NCI-H226 (cell line): Measurements from ENCODE around the gene DSTN.

Experiments used
- DNase-seq: peaks from one replicate; pipeline ENCODE4 v3.0.0-alpha.2; 2015

Gene DSTN

DNA sequence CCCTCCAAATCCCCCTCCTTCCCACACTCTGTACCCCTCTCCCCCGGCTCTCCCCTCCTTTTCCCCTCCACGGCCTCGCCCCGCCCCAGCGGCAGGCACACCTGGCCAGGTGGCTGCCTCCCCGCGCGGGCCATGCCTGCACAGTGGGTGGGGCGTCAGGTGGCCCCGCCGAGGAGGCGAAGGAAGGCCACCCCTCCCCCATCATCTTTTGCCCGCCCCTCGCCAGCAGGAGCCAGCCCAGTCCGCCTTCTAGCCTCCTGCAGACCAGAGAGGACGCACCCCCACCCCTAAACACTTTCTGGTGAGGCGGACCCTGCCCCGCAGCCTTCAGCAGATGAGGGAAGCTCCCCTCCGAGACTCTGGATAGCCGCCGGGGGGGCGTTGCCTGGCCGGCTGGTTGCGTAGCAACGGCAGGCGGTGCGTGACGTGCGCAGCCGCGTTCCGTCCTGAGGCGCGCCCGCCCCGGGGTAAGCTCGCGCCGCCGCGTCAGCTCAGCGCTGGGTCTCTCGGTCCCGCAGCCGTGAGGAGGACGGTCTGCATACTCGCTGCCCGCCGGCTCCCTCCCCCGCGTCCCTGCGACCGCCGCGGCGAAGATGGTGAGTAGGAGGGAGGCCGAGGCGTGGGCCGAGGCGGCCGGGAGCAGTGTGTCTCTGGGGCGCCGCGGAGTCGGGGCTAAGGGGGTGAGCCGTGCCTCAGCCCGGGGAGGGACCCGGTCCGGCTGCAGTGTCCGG, at the start of gene DSTN:
Gene DSTN (plus strand): TSS at position 460 of the 731 bp plus-strand sequence. CDS start 134 bp downstream, at position 594.
- DNase-seq, result peak; percentile 94

DNA sequence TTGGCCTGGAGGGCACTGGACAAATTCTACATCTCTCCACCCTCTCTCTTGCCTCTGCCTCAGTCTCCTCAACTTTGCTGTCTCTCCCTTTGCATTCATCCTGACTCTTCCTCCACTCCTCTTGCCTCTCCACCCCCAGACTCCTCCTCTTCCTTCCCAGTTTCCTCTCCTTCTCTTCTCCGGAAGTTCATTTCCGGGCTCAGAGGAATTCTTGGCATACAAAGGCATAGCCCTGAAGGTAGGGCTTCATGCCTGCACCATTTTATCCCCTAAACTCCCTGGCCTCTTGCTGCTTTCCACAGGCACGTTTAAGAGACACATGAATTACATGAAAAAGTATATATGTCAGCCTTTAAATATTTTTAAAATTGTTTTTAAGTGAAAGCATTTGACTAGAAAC, 49.3 kb upstream of the DSTN start:
- peak; percentile 39 for DNase-seq

GRCh38 chr20:17522528-17522927, 47.3 kb upstream of the DSTN start:
- no peak for DNase-seq

- DNase-seq, result no peak
These were observed 46.5 kb upstream of the DSTN start for GRCh38 chr20:17523326-17523725.

DNA sequence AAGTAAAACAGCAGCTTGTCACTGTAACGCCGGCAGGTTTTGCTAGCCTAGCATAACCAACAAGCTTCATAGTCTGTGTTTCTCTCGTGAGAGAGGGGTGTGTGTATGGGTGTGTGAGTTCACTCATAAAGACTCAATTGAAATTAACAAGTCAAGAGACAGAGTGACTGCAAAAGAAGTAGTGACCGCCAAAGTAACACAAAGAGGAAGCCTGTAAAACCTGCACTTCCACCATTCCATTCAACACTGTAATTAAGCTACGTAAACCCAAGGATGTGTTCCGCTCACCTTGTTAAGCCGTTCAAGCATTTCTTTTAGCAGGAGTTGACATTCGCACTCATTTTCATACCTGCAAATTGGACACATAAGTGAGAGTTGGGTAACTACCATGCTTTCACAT, 45.3 kb upstream of the DSTN start:
- DNase-seq, result no peak

- no peak for DNase-seq
These were observed 44.7 kb upstream of the DSTN start for GRCh38 chr20:17525132-17525531.

DNA sequence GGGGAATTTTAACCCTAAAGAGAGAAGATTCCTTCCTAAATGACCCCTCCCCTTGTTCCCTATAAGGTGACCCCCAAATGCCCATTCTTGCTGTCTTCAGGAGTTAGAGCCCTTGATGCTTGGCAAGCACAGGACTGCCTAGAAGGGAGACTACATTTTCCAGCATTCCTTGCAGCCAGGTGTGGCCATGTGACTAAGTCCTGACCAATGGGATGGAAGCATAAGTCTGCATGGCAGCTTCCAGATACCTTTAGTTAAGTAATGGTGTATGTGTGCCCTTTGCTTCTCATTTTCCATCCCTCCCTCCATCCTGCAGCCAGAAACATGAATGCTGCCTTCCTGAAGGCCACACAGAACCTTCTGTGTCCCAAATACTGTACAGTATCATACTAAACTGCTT, 44.2 kb upstream of the DSTN start:
- DNase-seq, result peak; percentile 21

DNA sequence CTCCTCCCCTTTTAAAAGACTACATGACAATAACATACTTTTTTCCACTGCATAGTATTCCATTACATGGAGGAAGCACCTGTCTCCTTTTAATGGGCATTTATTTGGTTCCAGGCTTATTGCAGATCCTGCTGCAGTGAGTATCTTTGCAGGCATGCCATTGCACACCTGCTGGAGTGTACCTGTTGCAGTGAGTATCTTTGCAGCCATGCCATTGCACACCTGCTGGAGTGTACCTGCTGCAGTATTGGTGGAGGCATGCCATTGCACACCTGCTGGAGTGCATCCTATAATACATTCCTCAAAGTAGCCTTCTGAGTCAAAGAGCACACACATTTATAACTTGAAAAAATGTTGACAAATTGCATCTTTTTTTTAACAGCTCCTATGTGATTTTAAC, 40.3 kb upstream of the DSTN start:
- no peak for DNase-seq

DNA sequence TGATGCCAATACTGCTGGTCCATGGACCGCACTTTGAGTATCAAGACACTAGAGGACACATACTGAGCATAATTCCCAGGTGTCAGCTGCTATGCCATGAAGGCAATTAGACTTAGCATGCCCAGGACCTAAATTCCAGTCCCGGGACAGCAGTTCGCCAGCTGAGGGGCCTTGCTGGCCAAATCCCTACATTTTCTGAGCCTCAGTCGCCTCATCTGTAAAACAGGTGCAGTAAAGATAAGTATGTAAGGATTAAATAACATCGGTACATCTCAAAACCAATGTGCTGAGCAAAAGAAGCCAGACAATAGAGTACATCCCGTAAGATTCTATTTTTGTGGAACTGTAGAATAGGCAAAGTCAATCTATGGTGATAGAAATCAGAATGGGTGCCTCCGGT, 39.7 kb upstream of the DSTN start:
- no peak for DNase-seq

DNA sequence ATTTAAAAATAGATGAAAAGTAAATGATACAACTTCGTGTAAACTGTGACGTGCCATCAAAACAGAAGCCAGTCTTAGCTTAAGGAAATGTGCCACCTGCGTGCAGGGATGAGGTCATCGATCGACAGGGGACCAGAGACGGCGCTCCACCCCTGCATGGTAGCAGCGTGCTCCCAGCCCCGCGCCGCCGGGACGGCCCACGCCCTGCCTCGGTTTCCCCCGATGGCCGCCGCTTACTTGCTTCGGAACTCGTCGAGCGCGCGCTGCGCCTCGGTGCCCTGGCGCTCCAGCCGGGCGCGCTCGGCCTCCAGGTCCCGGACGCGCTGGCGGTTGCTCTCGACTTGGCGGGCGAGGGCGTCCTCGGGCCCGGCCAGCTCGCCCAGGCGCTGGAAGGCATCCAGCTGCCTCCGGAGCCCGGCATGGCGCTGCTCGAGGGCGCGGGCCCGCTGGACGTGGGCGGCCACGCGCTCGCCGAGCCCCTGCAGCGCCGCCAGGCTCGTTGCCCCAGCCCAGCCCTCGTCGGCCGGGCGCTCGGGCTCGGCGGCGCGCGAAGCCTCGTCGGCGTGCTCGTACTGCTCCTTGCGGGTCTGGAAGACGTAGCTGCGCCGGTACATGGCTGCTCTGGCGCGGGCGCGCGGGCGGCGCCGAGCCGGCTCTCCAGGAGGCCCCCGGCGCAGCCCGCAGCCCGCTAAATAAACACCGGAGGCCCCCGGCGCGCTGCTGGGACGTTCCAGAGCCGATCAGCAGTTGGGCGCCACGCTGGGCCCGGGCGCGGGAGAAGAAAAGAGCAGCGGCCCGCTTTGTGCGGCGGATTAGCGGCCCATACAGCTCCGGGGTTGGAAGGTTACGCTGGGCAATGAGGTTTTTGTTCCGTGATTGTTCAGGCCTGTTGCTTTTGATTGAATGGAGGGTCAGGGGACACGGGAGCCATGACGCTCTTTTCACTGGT, 38.9 kb upstream of the DSTN start, which contains the start of gene BFSP1:
Gene BFSP1 (minus strand): TSS at position 664 of the 949 bp plus-strand sequence. CDS start 50 bp downstream, at position 614.
- DNase-seq, result peak; percentile 27

GRCh38 chr20:17531665-17532025, 38.2 kb upstream of the DSTN start:
- no peak for DNase-seq

DNA sequence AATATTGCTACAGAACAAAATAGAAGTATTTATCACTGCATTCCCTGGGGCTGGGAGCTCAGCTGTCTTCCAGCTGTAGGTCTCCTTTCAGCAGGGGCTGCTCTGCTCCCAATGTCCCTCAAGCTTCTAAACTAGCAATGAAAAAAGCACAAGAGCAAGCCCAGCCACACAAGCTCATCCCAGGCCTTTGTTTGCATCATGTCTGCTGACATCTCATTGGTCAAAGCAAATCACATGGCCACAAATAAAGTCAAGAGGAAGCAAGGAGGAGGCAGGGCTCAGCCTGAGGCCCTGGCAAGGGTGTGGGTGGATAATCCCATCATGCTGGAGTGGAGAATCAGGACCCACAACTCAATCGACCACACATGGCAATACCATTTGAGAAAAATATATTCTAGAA, 36.5 kb upstream of the DSTN start:
- peak; percentile 70 for DNase-seq

GRCh38 chr20:17534077-17534476, 35.8 kb upstream of the DSTN start:
- no peak for DNase-seq

GRCh38 chr20:17536944-17537444, 32.9 kb upstream of the DSTN start:
- DNase-seq, result peak; percentile 35

GRCh38 chr20:17537959-17538358, 31.9 kb upstream of the DSTN start:
- no peak for DNase-seq

DNA sequence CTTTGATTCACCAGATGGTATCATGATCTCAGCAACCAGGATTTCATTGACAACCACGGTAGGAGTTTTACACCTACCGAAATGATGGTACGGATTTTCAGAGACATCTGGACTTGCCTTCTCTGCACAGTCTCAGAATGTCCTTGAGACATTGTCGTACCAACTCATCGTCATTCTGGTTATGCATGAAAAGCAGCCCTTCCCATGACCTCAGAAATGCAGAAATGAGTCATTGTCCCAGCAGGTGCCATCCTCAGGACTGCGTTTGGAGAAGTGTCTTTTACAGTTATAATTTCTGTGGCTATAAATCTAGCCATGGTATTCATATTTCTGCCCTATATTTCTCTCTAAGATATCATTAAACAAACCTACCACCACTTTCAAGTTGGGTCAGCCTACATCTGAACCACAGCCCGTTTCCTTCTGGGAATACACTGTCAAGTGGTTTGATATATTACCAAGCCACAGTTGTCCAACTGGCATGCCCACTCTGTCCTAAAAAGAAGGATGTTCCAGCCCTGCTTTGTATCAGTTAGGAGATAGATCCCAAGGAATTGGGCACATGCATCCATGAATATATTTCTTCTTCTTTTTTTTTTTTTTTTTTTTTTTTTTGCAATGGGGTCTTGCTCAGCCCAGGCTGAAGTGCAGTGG, 31.2 kb upstream of the DSTN start:
- no peak for DNase-seq

- no peak for DNase-seq
These were observed 28.3 kb upstream of the DSTN start for GRCh38 chr20:17541596-17541995.

DNA sequence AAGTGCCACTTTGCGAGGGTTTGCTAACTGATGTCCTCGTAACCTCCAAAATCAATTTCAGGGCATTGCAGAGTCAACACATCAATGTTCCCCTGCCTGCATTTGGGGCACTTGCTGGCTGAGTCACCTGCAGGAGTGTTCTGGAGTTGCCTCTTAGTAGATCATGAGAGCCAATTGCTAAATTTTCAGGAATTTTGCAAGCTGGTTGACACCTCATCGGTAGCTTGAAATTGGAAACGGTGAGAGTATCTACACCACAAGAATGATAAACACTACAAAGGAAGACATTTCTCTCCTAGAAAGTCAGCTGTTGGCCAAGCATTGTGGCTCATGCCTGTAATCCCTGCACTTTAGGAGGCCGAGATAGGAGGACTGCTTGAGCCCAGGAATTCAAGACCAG, 27.9 kb upstream of the DSTN start:
- DNase-seq, result peak; percentile 72

GRCh38 chr20:17542481-17542880, 27.4 kb upstream of the DSTN start:
- DNase-seq, result no peak

- no peak for DNase-seq
These were observed 26.9 kb upstream of the DSTN start for GRCh38 chr20:17542993-17543412.

GRCh38 chr20:17543531-17544131, 26.2 kb upstream of the DSTN start:
- no peak for DNase-seq

DNA sequence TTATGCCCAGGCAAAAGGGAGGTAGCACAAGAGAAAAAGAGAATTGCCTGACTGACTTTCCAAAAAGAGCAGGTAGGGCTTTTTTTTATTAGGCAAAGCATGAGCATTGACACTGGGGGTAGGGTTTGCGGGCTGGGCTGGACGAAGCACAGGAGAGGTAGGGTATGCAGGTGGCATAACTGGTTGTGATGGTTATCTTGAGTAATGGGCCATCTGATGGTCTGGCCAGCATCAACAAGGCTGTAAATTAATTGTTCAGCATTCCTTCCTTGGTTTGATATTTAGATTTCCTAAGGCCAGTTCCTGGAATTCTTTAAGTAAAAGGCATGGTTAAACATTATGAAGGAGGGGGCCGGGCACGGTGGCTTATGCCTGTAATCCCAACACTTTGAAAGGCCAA, 24.7 kb upstream of the DSTN start:
- no peak for DNase-seq

GRCh38 chr20:17549131-17549530, 20.7 kb upstream of the DSTN start:
- no peak for DNase-seq
